ENCODE measurements around the gene MYO15B.

- TF ChIP-seq EZH2 (IDR thresholded peaks at IDR 0.05; ENCODE audit: borderline replicate concordance, insufficient read depth, low read depth, low read length, poor library complexity, severe bottlenecking): no peak
- no peak for TF ChIP-seq CTCF (IDR thresholded peaks at IDR 0.05)
Measured at GRCh38 chr17:75639771-75640555, 52.4 kb downstream of the MYO15B start.
